22Rv1 (cell line): ENCODE data around the gene PMP22.

Experiments used
- H3K27ac ChIP-seq: fragments of 450-650 bp; 2 replicates; pipeline ENCODE4 v1.5.1; 2017
- ZFX ChIP-seq: fragments of 450-650 bp; IDR thresholded peaks from 2 replicates; pipeline ENCODE4 v1.6.1; 2017; ENCODE audit warnings: antibody characterized with exemption, borderline replicate concordance
- TF ChIP-seq, protein P1 (sequence below): fragments of 450-650 bp; IDR thresholded peaks from 2 replicates; pipeline ENCODE4 v1.5.1; 2017; ENCODE audit warnings: mild to moderate bottlenecking

Gene PMP22

GRCh38 chr17:15255713-15256454 lies 9.2 kb downstream of the PMP22 start:
- TF ChIP-seq, protein P1, sequence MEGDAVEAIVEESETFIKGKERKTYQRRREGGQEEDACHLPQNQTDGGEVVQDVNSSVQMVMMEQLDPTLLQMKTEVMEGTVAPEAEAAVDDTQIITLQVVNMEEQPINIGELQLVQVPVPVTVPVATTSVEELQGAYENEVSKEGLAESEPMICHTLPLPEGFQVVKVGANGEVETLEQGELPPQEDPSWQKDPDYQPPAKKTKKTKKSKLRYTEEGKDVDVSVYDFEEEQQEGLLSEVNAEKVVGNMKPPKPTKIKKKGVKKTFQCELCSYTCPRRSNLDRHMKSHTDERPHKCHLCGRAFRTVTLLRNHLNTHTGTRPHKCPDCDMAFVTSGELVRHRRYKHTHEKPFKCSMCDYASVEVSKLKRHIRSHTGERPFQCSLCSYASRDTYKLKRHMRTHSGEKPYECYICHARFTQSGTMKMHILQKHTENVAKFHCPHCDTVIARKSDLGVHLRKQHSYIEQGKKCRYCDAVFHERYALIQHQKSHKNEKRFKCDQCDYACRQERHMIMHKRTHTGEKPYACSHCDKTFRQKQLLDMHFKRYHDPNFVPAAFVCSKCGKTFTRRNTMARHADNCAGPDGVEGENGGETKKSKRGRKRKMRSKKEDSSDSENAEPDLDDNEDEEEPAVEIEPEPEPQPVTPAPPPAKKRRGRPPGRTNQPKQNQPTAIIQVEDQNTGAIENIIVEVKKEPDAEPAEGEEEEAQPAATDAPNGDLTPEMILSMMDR = no peak
- no peak for TF ChIP-seq ZFX
- H3K27ac ChIP-seq = no peak overlapping the region

DNA sequence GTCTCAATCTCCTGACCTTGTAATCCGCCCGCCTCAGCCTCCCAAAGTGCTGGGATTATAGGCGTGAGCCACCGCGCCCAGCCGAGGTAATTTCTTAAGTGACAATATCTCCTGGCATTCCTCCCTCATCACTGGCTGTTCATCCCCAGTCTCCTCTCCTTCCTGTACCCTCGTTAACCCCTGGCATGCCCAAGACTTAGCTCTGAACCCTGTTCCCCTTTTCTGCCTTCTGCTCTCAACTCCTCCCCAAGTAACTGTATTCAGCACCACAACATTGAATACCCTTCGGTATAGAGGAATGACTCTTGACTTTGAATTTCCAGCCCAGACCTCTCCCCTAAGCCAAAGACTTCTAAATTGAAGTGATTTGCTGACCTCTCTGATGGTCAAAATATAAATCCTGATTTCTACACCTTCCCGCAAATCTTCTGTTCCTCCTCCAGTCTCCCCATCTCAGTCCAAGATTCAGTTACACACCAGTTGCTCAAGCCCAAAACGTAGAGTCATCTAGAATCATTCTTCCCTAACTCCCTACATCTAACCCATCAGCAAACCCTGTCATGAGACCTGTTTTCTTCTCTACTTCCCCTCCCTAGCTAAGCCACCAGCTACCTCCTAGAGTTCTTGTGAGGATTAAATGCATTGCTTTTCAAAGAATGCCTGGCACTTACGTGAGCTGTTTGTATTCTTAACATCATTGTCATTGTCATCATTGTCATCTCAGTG lies 14.8 kb downstream of the PMP22 start:
- TF ChIP-seq, protein P1 = no peak
- TF ChIP-seq ZFX = no peak
- H3K27ac ChIP-seq = no peak overlapping the region

DNA sequence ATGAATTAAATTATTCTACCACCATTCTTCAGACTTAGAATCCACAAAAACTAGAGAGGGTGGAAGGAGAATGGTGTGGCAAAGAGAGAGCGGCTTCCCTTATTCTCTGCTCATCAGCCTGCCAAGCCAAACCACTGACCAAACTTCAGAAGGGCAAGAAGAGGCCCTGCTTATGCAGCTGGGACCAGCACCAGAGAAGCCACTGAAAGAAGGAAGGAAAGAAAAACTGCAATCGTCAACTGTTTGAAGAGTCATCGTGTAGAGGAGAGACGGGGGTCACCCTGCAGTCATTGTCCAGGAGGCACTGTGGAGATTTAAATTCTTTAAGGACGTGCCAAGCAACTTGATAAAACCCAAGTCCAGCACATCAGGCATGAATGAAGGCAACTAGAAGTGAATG lies 15.6 kb downstream of the PMP22 start:
- H3K27ac ChIP-seq = no peak overlapping the region
- TF ChIP-seq, protein P1 = no peak
- no peak for TF ChIP-seq ZFX

DNA sequence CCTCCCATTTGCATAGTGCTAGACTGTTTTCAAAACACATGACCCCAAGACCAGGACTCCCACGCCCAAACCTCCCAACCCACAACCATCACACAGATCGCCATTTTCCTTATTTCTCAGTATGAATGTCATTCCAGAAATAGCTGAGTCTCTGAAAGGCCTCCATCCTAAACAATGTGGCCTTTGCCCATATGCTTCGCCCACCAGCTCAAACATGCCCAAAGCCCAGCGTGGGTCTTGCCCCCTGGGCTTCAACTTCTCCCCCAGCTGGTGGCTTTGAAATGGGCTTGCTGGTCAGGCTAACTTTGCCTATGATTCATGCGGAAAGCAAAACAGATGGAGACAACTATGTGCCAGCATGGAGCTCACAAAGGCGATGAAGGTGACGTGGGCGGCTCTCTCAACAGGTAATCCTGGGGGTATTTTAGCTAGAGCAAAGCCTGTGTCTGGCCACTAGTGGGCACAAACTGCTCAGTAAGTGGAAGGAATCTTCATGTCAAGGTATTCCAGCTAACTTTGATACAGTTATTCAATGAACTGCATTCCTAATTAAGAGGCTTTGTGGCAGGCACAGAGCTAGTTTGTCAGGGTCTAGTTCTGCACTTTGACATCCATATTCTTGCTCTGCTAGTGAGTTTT lies 17.1 kb downstream of the PMP22 start:
- no peak overlapping the region for H3K27ac ChIP-seq
- TF ChIP-seq ZFX = no peak
- TF ChIP-seq, protein P1 = peak; percentile 42

DNA sequence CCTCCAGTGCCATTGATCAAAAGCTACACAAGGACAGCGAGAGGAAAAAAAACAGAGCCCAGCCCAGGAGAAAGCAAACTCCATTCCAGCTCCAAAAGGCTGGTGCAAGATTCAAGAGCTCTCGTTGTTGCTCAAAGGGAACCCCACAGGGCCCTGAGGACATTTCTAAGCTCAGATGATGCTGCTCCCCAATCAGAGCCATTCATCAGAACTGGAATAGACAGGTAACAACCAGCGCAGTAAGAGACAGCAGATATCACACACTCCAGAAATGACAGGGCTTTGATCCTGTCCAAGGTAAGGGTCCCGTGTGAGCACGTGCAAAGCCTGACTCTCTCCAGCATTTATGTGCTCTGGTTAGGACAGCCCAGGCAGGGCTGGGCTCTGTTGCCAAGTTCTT lies 20.1 kb downstream of the PMP22 start:
- TF ChIP-seq, protein P1 = no peak
- no peak for TF ChIP-seq ZFX
- no peak overlapping the region for H3K27ac ChIP-seq

DNA sequence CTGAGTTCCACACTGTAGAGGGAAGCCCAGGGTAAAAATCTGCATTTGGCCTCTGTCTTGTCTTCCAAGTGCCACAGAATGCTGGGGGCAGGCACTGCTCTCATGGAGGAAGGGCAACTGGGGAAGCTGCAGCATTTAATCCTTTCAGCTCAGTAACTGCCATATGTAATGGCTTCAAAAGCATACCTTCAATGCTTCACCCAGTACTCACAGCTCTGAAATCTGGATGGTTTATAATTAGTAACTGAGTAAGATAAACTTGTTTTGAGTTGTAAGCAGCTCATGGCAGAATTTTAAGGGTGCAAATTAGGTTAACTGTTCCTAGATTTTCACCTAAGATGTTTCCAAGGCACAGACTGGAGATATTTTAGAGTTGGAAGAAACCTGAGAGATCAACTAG lies 24.5 kb downstream of the PMP22 start:
- no peak overlapping the region for H3K27ac ChIP-seq
- TF ChIP-seq, protein P1 = no peak
- TF ChIP-seq ZFX = no peak

DNA sequence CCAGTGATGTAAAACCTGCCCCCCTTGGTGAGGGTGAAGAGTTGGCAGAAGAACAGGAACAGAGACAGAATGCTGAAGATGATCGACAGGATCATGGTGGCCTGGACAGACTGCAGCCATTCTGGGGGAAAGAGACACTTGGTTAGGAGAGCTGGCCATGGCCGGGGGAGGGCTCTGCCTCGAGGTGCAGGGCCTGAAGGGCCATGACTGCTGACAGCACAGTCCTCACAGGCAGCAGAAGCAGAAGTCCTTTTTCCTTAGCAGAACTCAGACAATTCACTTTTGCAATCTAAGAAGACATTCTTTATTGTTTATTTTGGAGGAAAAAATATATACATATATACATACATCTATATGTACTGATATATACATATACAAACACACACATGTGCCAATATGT lies 25.6 kb downstream of the PMP22 start:
- H3K27ac ChIP-seq = no peak overlapping the region
- TF ChIP-seq, protein P1 = no peak
